Hair follicular keratinocyte (primary cell): ENCODE results near the gene EPGN. TPM values are rescaled to one million over a fixed set of nuclear protein-coding genes. Genes with fewer than 3 reads are reported as not detected.

Experiments
- total RNA-seq: library from RNA; depleted of rRNA; stranded (reverse); fragments of >200 nt; gene quantifications from 2 replicates; pipeline ENCODE4 v1.2.3, GENCODE V29; 2015

Gene EPGN
- total RNA-seq, result 23.0 and 75.9 TPM in 2 replicates

GRCh38 chr4:74308215-74308614 is at the start of gene EPGN:
Gene EPGN (plus strand): TSS chr4:74308470. CDS start chr4:74308534, 64 bp downstream.

GRCh38 chr4:74364652-74365491 is 56.6 kb downstream of the EPGN start, which contains the start of gene EREG:
Gene EREG (plus strand): TSS chr4:74365145. CDS start chr4:74365309, 164 bp downstream.

Other genes with a start within 250 kb of the EPGN start
- 23.7 and 44.9 TPM in 2 replicates for gene CXCL2, start 209.3 kb upstream of the EPGN start, total RNA-seq
- gene MTHFD2L, start 150.4 kb upstream of the EPGN start, total RNA-seq, result 17.2 and 25.2 TPM in 2 replicates
- 77.0 and 84.1 TPM in 2 replicates for gene EREG, start 56.7 kb downstream of the EPGN start, total RNA-seq
- gene AREG, start 136.7 kb downstream of the EPGN start, total RNA-seq, result 1,201 and 2,086 TPM in 2 replicates